Body of pancreas (tissue), 4 donors: Measurements from ENCODE around the gene PTBP3. TPM values are rescaled to one million over a fixed set of nuclear protein-coding genes. Genes with fewer than 3 reads are reported as not detected.
"Not testable (repeated sequence)": the region's sequence is repeated elsewhere in the genome, so short reads cannot be mapped to it uniquely, and the experiment has no call there.

Source experiments
- ATAC-seq: fragments of 150-250 bp; one replicate; pipeline ENCODE4 v1.9.1; 2016
- DNase-seq, 4 donors: peaks; one replicate each; pipeline ENCODE4 v3.0.0-alpha.2; 2019
- H3K27ac ChIP-seq, 4 donors: fragments of 200-600 bp; sonication (generic); 1 replicate in 3 of 4; 2 replicates in 1 of 4; pipeline versions ENCODE4 v1.5.1 to v1.6.1; 2016 to 2019; ENCODE audit warnings: mild to moderate bottlenecking in 1 of 4, mixed read lengths in 1 of 4, moderate library complexity in 1 of 4
- H3K27me3 ChIP-seq, 2 donors: fragments of 200-600 bp; sonication (generic); one replicate each; pipeline ENCODE4 v1.6.0; 2016; ENCODE audit warnings: mild to moderate bottlenecking in 1 of 2
- H3K36me3 ChIP-seq, 2 donors: fragments of 200-600 bp; sonication (generic); replicated peaks in 1 of 2; 2 replicates each; pipeline ENCODE4 v1.5.1; 2016; ENCODE audit warnings: low read depth in 2 of 2; ENCODE audit not compliant: insufficient read depth in 1 of 2
- H3K4me1 ChIP-seq: fragments of 200-600 bp; sonication (generic); one replicate; pipeline ENCODE4 v1.6.0; 2016
- H3K4me3 ChIP-seq, 2 donors: fragments of 200-600 bp; sonication (generic); 1 replicate in 1 of 2; 2 replicates in 1 of 2; pipeline ENCODE4 v1.5.1; 2016 to 2019
- H3K9me3 ChIP-seq, 3 donors: fragments of 200-600 bp; sonication (generic); 1 replicate in 2 of 3; 2 replicates in 1 of 3; pipeline ENCODE4 v1.5.1; 2016
- POLR2A ChIP-seq, 3 donors: fragments of 450-650 bp; IDR thresholded peaks; one replicate each; pipeline ENCODE4 v1.6.1; 2016; ENCODE audit warnings: antibody characterized with exemption in 3 of 3, mild to moderate bottlenecking in 2 of 3
- WGBS, 2 donors: methylation state at CpG; one replicate each; pipeline ENCODE4 v1.1.5; 2017; 5-methylcytosine and 5-hydroxymethylcytosine counted together
- intact Hi-C: fragments of 100-400 bp; cut with DNase I; formaldehyde crosslinking; loops from one replicate; pipeline ENCODE4 v1.15.1; 2023
- total RNA-seq, 2 donors: library from RNA; depleted of rRNA; stranded (reverse); fragments of >200 nt; gene quantifications; one replicate each; pipeline ENCODE4 v1.1.0, GENCODE V29; 2016
- TF ChIP-seq, protein P1 (sequence below), 7 experiments: fragments of 450-650 bp in 4 of 7; fragments of 200-600 bp in 3 of 7; sonication (generic) in 3 of 7; IDR thresholded peaks; one replicate each; pipeline ENCODE4 v1.5.1; 2016 to 2019; ENCODE audit warnings: antibody characterized with exemption in 7 of 7

Gene PTBP3
- total RNA-seq, 2 donors from 2014 or later: 30.4 to 122 TPM

DNA sequence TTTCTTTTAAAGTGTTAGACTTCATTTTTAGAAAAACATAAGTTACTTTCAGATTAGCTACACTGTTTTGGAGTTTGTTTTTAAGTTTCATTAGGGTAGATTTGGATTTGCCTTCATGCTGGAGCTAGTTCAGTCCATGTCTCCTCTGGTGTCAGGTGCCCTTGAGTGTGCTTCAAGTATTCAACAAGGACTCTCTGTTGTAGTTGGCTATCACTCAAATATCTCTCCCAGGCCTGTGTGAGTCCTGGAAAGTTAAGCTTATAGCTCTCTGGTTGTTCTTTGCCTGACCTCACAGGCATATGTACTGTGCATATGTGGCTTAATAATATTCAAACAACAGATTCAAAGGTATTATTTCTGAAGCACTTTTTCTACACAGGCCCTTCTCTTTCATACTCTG lies 45.4 kb downstream of the PTBP3 start:
- no peak overlapping the region for H3K27ac ChIP-seq
- ATAC-seq: no peak
- DNase-seq: no peak
- H3K27me3 ChIP-seq: no peaks in the 10 kb centered on the region
- peaks cover 5% of the 10 kb centered on the region for H3K4me1 ChIP-seq
- H3K36me3 ChIP-seq: peaks cover 0 to 2% of the 10 kb centered on the region in 2 donors
- intact Hi-C loops: no loop called here
- H3K9me3 ChIP-seq: peaks cover 0 to 13% (median 0%) of the 10 kb centered on the region in 3 donors
- H3K4me3 ChIP-seq: no peak overlapping the region
- TF ChIP-seq POLR2A (IDR thresholded peaks at IDR 0.05): no peak
- TF ChIP-seq, protein P1, sequence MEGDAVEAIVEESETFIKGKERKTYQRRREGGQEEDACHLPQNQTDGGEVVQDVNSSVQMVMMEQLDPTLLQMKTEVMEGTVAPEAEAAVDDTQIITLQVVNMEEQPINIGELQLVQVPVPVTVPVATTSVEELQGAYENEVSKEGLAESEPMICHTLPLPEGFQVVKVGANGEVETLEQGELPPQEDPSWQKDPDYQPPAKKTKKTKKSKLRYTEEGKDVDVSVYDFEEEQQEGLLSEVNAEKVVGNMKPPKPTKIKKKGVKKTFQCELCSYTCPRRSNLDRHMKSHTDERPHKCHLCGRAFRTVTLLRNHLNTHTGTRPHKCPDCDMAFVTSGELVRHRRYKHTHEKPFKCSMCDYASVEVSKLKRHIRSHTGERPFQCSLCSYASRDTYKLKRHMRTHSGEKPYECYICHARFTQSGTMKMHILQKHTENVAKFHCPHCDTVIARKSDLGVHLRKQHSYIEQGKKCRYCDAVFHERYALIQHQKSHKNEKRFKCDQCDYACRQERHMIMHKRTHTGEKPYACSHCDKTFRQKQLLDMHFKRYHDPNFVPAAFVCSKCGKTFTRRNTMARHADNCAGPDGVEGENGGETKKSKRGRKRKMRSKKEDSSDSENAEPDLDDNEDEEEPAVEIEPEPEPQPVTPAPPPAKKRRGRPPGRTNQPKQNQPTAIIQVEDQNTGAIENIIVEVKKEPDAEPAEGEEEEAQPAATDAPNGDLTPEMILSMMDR (IDR thresholded peaks at IDR 0.05): no peak

DNA sequence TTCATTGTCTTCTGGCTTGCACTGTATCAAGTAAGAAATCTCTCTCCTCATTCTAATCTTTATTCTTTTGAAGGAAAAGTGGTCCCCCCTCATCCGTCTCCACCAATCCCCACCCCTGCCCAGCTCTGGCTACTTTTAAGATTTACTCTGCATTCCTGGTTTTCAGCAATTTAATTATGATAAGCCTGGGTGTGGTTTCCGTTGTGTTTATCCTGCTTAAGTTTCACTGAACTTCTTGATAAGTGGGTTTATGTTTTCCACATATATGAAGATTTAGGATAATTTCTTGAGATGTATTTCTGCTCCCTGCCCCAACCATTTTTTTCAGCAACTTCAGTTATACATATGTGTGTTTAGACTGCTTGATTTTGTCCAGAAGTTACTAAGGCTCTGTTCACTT lies 46.5 kb downstream of the PTBP3 start:
- DNase-seq (no peak), ATAC-seq (no peak)
- H3K27ac ChIP-seq: no peak overlapping the region
- 90 to 100% methylated on average over 2 of the region's 2 CpGs for WGBS, 2 donors
- H3K4me1 ChIP-seq: peaks cover 5% of the 10 kb centered on the region
- peaks cover 0 to 2% of the 10 kb centered on the region in 2 donors for H3K36me3 ChIP-seq
- no peaks in the 10 kb centered on the region for H3K27me3 ChIP-seq
- H3K4me3 ChIP-seq: no peak overlapping the region
- peaks cover 0 to 13% (median 0%) of the 10 kb centered on the region in 3 donors for H3K9me3 ChIP-seq
- TF ChIP-seq, protein P1 (IDR thresholded peaks at IDR 0.05): no peak
- TF ChIP-seq POLR2A (IDR thresholded peaks at IDR 0.05): no peak
- intact Hi-C loops: no loop called here

DNA sequence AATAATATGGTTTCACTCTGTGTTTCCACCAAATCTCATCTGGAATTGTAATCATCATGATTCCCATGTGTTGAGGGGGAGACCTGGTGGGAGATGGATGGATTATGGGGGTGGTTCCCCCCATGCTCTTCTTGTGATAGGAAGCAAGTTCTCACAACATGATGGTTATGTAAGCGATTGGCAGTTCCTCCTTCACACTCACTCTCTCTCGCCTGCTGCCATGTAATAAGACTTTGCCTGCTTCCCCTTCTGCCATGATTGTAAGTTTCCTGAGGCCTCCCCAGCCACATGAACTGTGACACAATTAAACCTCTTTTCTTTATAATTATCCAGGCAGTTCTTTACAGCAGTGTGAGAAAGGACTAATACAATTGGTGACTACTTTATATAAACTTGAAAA lies 48.4 kb downstream of the PTBP3 start:
- 80 to 100% methylated on average over 2 of the region's 2 CpGs for WGBS, 2 donors
- no peaks in the 10 kb centered on the region for H3K27me3 ChIP-seq
- ATAC-seq (no peak), DNase-seq (no peak)
- intact Hi-C loops: no loop called here
- H3K4me1 ChIP-seq: peaks cover 5% of the 10 kb centered on the region
- H3K9me3 ChIP-seq: peaks cover 0 to 13% (median 0%) of the 10 kb centered on the region in 3 donors
- H3K4me3 ChIP-seq: no peak overlapping the region
- H3K27ac ChIP-seq: no peak overlapping the region
- TF ChIP-seq, protein P1 (IDR thresholded peaks at IDR 0.05): no peak
- no peak for TF ChIP-seq POLR2A (IDR thresholded peaks at IDR 0.05)
- no peaks in the 10 kb centered on the region for H3K36me3 ChIP-seq

DNA sequence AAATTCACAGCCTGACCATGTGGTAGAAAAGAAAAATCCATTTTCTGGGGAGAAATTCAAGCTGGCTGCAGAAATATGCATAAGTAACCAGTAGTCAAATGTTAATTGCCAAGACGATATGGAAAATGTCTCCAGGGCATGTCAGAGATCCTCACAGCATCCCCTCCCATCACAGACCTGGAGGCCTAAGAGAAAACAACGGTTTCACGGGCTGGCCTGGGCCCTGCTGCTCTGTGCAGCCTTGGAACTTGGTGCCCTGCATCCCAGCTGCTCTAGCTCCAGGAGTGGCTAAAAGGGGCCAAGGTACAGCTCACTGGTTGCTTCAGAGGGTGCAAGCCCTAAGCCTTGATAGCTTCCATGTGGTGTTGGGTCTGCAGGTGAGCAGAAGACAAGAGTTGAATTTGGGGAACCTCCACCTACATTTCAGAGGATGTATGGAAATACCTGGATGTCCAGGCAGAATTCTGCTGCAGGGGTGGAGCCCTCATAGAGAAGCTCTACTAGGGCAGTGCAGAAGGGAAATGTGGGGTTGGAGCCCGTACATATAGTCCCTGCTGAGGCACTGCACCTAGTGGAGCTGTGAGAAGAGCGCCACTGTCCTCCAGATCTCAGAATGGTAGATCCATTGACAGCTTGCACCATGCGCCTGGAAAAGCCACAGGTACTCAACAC lies 49.7 kb downstream of the PTBP3 start:
- peaks cover 5% of the 10 kb centered on the region for H3K4me1 ChIP-seq
- DNase-seq (no peak), ATAC-seq (no peak)
- no peaks in the 10 kb centered on the region for H3K27me3 ChIP-seq
- no peak for TF ChIP-seq POLR2A (IDR thresholded peaks at IDR 0.05)
- TF ChIP-seq, protein P1 (IDR thresholded peaks at IDR 0.05): no peak
- no peaks in the 10 kb centered on the region for H3K36me3 ChIP-seq
- peaks cover 0 to 13% (median 0%) of the 10 kb centered on the region in 3 donors for H3K9me3 ChIP-seq
- H3K27ac ChIP-seq: no peak overlapping the region
- WGBS, 2 donors: 93 to 96% methylated on average over 3 to 5 of the region's 6 CpGs
- H3K4me3 ChIP-seq: no peak overlapping the region
- intact Hi-C loops: no loop called here

DNA sequence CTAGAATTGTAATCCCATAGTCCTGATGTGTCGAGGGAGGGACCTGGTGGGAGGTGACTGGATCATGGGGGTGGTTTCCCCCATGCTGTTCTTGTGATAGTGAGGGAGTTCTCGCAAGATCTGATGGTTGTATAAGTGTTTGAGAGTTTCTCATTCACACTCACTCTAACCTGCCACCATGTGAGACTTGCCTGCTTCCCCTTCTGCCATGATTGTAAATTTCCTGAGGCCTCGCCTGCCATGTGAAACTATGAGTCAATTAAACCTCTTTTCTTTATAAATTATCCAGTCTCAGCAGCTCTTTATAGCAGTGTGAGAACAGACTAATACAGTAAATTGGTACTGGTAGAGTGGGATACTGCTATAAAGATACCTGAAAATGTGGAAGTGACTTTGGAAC lies 50.6 kb downstream of the PTBP3 start:
- 93 to 99% methylated on average over 3 of the region's 3 CpGs for WGBS, 2 donors
- DNase-seq, H3K27me3 ChIP-seq, intact Hi-C loops, H3K27ac ChIP-seq, H3K4me3 ChIP-seq, ATAC-seq, H3K36me3 ChIP-seq, H3K4me1 ChIP-seq: not testable (repeated sequence)
- H3K9me3 ChIP-seq: peaks cover 0 to 13% (median 0%) of the 10 kb centered on the region in 3 donors
